PC-9 (cell line): Measurements from ENCODE around the gene PLA2G15. TPM values are rescaled to one million over a fixed set of nuclear protein-coding genes. Genes with fewer than 3 reads are reported as not detected.

ENCODE experiments used
- BruUV-seq: library from RNA; stranded (reverse); fragments of 400-500 nt; replicated peaks from 2 replicates; lab custom pipeline; 2021; lab: Mats Ljungman, UMichigan
- CTCF ChIA-PET: fragments of 300-600 bp; sonication (Branson Sonifier 250); formaldehyde crosslinking; loops from one replicate; lab custom pipeline; 2022; ENCODE audit warnings: antibody characterized with exemption; lab: Charles Lee
- POLR2A ChIA-PET: fragments of 300-600 bp; sonication (Branson Sonifier 250); formaldehyde crosslinking; loops from one replicate; lab custom pipeline; 2022; ENCODE audit warnings: antibody characterized with exemption; ENCODE audit not compliant: unreplicated experiment; lab: Charles Lee
- DNase-seq, 2 experiments: peaks; one replicate each; pipeline versions ENCODE4 v3.0.0 to v3.0.0-alpha.2; 2015 to 2022; ENCODE audit warnings: mixed read lengths in 1 of 2
- H2AFZ ChIP-seq: fragments of 200-600 bp; sonication (generic); 2 replicates; pipeline ENCODE4 v1.8.1; 2017; ENCODE audit warnings: antibody characterized with exemption
- H3F3A ChIP-seq: fragments of 200-600 bp; sonication (generic); 2 replicates; pipeline ENCODE4 v1.8.1; 2017; ENCODE audit warnings: antibody characterized with exemption, mild to moderate bottlenecking, low read depth; ENCODE audit not compliant: insufficient read depth
- H3K27ac ChIP-seq: fragments of 200-600 bp; sonication (generic); 2 replicates; pipeline ENCODE4 v1.6.1; 2016; ENCODE audit warnings: mixed run types
- H3K27me3 ChIP-seq: fragments of 200-600 bp; sonication (generic); 2 replicates; pipeline ENCODE4 v1.6.1; 2016; ENCODE audit warnings: low read depth, mixed run types; ENCODE audit not compliant: insufficient read depth
- H3K36me3 ChIP-seq: fragments of 200-600 bp; sonication (generic); 2 replicates; pipeline ENCODE4 v1.6.1; 2016; ENCODE audit warnings: low read depth, mixed run types
- H3K4me1 ChIP-seq: fragments of 200-600 bp; sonication (generic); replicated peaks from 2 replicates; pipeline ENCODE4 v1.6.1; 2016; ENCODE audit warnings: mixed run types; ENCODE audit not compliant: insufficient read depth
- H3K4me2 ChIP-seq: fragments of 200-600 bp; sonication (generic); 2 replicates; pipeline ENCODE4 v1.6.1; 2017; ENCODE audit warnings: mixed run types
- H3K4me3 ChIP-seq: fragments of 200-600 bp; sonication (generic); 2 replicates; pipeline ENCODE4 v1.6.1; 2016; ENCODE audit warnings: mixed run types
- H3K79me2 ChIP-seq: fragments of 200-600 bp; sonication (generic); 2 replicates; pipeline ENCODE4 v1.6.1; 2017; ENCODE audit warnings: low read depth, mixed run types
- H3K9me2 ChIP-seq: fragments of 200-600 bp; sonication (generic); 2 replicates; pipeline ENCODE4 v1.8.1; 2017; ENCODE audit warnings: mild to moderate bottlenecking; ENCODE audit not compliant: insufficient read depth
- H3K9me3 ChIP-seq: fragments of 200-600 bp; sonication (generic); 2 replicates; pipeline ENCODE4 v1.8.1; 2016; ENCODE audit warnings: low read depth; ENCODE audit not compliant: insufficient read depth
- H4K20me1 ChIP-seq: fragments of 200-600 bp; sonication (generic); 2 replicates; pipeline ENCODE4 v1.8.1; 2017; ENCODE audit not compliant: insufficient read depth
- EZH2 ChIP-seq: fragments of 200-600 bp; sonication (generic); IDR thresholded peaks from 2 replicates; pipeline ENCODE4 v1.8.0; 2017; ENCODE audit warnings: antibody characterized with exemption, low read depth
- intact Hi-C: fragments of 100-400 bp; cut with micrococcal nuclease; formaldehyde crosslinking; loops from one replicate; pipeline ENCODE4 v1.10.0; 2022; ENCODE audit not compliant: unreplicated experiment
- total RNA-seq: library from RNA; stranded (reverse); gene quantifications from 2 replicates; pipeline ENCODE4 v1.2.3, GENCODE V29; 2021
- TF ChIP-seq, protein P1 (sequence below): fragments of 200-600 bp; sonication (generic); conservative IDR thresholded peaks from 2 replicates; pipeline ENCODE4 v1.6.1; 2017; ENCODE audit warnings: mixed run types, antibody characterized with exemption, mild to moderate bottlenecking, moderate library complexity

The PLA2G15 gene
- total RNA-seq, 1 experiment from 2014 or later: 14.0 TPM

GRCh38 chr16:68289621-68290329 is 44.6 kb downstream of the PLA2G15 start:
- H3K9me2 ChIP-seq: no peaks in the 10 kb centered on the region
- no peaks in the 10 kb centered on the region for H3K79me2 ChIP-seq
- TF ChIP-seq, protein P1, sequence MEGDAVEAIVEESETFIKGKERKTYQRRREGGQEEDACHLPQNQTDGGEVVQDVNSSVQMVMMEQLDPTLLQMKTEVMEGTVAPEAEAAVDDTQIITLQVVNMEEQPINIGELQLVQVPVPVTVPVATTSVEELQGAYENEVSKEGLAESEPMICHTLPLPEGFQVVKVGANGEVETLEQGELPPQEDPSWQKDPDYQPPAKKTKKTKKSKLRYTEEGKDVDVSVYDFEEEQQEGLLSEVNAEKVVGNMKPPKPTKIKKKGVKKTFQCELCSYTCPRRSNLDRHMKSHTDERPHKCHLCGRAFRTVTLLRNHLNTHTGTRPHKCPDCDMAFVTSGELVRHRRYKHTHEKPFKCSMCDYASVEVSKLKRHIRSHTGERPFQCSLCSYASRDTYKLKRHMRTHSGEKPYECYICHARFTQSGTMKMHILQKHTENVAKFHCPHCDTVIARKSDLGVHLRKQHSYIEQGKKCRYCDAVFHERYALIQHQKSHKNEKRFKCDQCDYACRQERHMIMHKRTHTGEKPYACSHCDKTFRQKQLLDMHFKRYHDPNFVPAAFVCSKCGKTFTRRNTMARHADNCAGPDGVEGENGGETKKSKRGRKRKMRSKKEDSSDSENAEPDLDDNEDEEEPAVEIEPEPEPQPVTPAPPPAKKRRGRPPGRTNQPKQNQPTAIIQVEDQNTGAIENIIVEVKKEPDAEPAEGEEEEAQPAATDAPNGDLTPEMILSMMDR: no peak
- no peak for TF ChIP-seq EZH2
- CTCF ChIA-PET: no interaction called here
- no peak overlapping the region for H3K27ac ChIP-seq
- H3K4me2 ChIP-seq: no peak overlapping the region
- no TSS peak for BruUV-seq
- POLR2A ChIA-PET: no interaction called here
- no peaks in the 10 kb centered on the region for H3K9me3 ChIP-seq
- intact Hi-C loops: no loop called here
- no peak for DNase-seq
- H3F3A ChIP-seq: no peaks in the 10 kb centered on the region
- H4K20me1 ChIP-seq: peaks cover 12% of the 10 kb centered on the region
- H3K27me3 ChIP-seq: no peaks in the 10 kb centered on the region
- no peak overlapping the region for H3K4me3 ChIP-seq
- H3K36me3 ChIP-seq: 0 out of 2 replicates have a peak, but pooled peaks cover 4% of the 10 kb centered on the region
- no peak overlapping the region for H2AFZ ChIP-seq
- H3K4me1 ChIP-seq: 0 out of 2 replicates have a peak, but pooled peaks cover 7% of the 10 kb centered on the region

DNA sequence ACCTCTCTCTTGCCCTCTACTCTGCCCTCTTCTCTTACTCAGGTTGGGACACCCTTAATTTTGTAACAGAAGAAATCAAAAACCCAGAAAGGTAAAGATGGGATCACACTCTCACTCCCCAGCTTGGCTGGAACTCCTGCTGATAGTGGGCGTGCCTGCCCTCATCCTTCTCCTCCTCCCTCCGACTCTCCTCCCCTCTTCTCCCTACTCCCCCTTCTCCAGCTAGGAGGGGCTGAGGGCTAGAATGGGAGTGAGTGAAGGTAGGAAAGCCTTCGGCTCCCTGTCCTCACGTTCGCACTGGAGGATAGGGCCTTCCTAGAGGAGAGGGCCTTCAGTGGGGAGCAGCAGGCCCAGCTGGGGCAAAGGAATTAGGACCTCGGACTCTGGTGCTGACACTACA is 45.3 kb downstream of the PLA2G15 start:
- Histone ChIP-seq H2AFZ (no peak overlapping the region), H3K9me3 (no peaks in the 10 kb centered on the region), H3K4me1 (0 out of 2 replicates have a peak, but pooled peaks cover 7% of the 10 kb centered on the region), H3K27ac (no peak overlapping the region), H4K20me1 (peaks cover 12% of the 10 kb centered on the region), H3K79me2 (no peaks in the 10 kb centered on the region), H3K36me3 (0 out of 2 replicates have a peak, but pooled peaks cover 4% of the 10 kb centered on the region), H3K9me2 (no peaks in the 10 kb centered on the region), H3F3A (no peaks in the 10 kb centered on the region), H3K4me3 (no peak overlapping the region), H3K4me2 (no peak overlapping the region), H3K27me3 (no peaks in the 10 kb centered on the region)
- ChIA-PET CTCF (no interaction called here), POLR2A (no interaction called here)
- BruUV-seq: no TSS peak
- TF ChIP-seq EZH2: no peak
- TF ChIP-seq, protein P1: no peak
- intact Hi-C loops: no loop called here
- DNase-seq: no peak

- POLR2A ChIA-PET: no interaction called here
- DNase-seq: no peak
- no TSS peak for BruUV-seq
- no peak overlapping the region for H3K4me2 ChIP-seq
- no peaks in the 10 kb centered on the region for H3K9me3 ChIP-seq
- 0 out of 2 replicates have a peak, but pooled peaks cover 7% of the 10 kb centered on the region for H3K4me1 ChIP-seq
- H2AFZ ChIP-seq: no peak overlapping the region
- H3K36me3 ChIP-seq: 0 out of 2 replicates have a peak, but pooled peaks cover 5% of the 10 kb centered on the region
- CTCF ChIA-PET: no interaction called here
- no peaks in the 10 kb centered on the region; the same call in 1 of the 2 replicates for H3F3A ChIP-seq
- no peaks in the 10 kb centered on the region for H3K27me3 ChIP-seq
- no peaks in the 10 kb centered on the region for H3K79me2 ChIP-seq
- intact Hi-C loops: no loop called here
- no peak overlapping the region for H3K4me3 ChIP-seq
- H3K9me2 ChIP-seq: no peaks in the 10 kb centered on the region
- H3K27ac ChIP-seq: no peak overlapping the region
- H4K20me1 ChIP-seq: peaks cover 12% of the 10 kb centered on the region
- TF ChIP-seq EZH2: no peak
- TF ChIP-seq, protein P1: no peak
These were observed 46.1 kb downstream of the PLA2G15 start for GRCh38 chr16:68291227-68291626.
